Esophagus muscularis mucosa (tissue), 4 donors: ENCODE measurements around the gene EHMT2.
"Not testable (repeated sequence)": the region's sequence is repeated elsewhere in the genome, so short reads cannot be mapped to it uniquely, and the experiment has no call there.

ENCODE experiments used
- CTCF ChIP-seq, 3 experiments: fragments of 200-600 bp in 2 of 3; fragments of 450-650 bp in 1 of 3; sonication (generic) in 2 of 3; IDR thresholded peaks; one replicate each; pipeline ENCODE4 v1.5.1; 2017 to 2019; ENCODE audit warnings: antibody characterized with exemption in 3 of 3, mild to moderate bottlenecking in 2 of 3, moderate library complexity in 1 of 3
- EP300 ChIP-seq: sonication (generic); formaldehyde crosslinking; IDR thresholded peaks from one replicate; pipeline ENCODE4 v1.6.1; 2017; ENCODE audit warnings: antibody characterized with exemption
- POLR2A ChIP-seq: fragments of 450-650 bp; IDR thresholded peaks from one replicate; pipeline ENCODE4 v1.6.1; 2017; ENCODE audit warnings: antibody characterized with exemption, moderate library complexity, mild to moderate bottlenecking, low read depth
- POLR2AphosphoS5 ChIP-seq, 2 donors: sonication (generic); formaldehyde crosslinking; IDR thresholded peaks; one replicate each; pipeline ENCODE4 v1.6.1; 2017; ENCODE audit warnings: antibody characterized with exemption in 2 of 2

GRCh38 chr6:31839779-31840126 is 57.7 kb downstream of the EHMT2 start:
- not testable (repeated sequence) for TF ChIP-seq POLR2A; CTCF (IDR thresholded peaks at IDR 0.05); POLR2AphosphoS5 (IDR thresholded peaks at IDR 0.05); EP300
